ENCODE measurements around the gene ZCCHC24. TPM values are rescaled to one million over a fixed set of nuclear protein-coding genes. Genes with fewer than 3 reads are reported as not detected.

The ZCCHC24 gene
- total RNA-seq, 2 donors from 2014 or later: 45.6 to 85.9 TPM

DNA sequence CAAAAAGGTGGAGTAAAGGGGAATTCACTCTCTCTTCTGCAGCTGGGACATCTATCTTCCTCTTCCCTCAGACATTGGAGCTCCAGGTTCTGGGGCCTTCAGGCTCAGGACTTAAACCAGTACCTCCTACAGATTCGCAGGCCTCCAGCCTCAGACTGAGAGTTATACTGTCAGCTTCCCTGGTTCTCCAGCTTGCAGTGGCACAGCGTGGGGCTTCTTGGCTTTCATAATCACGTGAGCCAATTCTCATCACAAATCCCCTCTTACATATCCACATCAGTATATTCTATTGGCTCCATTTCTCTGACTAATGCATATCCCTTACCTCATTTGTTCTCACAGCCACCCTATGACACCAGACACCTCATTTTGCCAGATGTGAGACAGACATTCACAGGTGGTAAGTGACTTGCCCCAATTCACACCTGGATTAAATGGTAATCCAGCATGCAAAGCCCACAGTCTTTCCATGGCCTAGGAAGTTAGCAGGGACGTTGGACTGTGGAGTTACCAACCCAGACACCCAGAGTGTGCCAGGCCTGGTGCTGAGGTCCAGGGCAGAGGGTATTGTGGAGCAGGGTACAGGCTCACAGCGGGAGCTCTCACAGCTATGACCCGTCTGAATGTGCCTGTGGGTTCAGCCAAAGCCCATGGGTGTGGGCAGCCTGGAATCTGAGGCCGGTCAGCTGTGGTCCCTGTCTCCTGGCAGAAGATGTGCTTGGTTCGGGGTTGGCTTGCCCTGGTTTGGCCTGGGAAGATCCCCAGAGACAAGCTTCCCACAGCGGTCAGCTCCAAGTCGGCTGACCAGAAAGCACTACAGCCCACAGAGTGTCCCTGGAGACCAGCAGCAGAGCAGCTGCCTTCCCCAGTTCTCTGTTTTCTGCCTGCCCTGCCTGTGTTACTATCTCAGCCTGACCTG lies 18.4 kb upstream of the ZCCHC24 start:
- Histone ChIP-seq H3K27ac (no peak overlapping the region), H3K27me3 (no peaks in the 10 kb centered on the region), H3K9me3 (no peaks in the 10 kb centered on the region), H3K36me3 (no peaks in the 10 kb centered on the region), H3K4me3 (no peak overlapping the region), H3K4me1 (peaks cover 0 to 20% of the 10 kb centered on the region in 2 donors)
- TF ChIP-seq CTCF (IDR thresholded peaks at IDR 0.05): no peak
- DNase-seq (ENCODE audit: low spot score): no peak

DNA sequence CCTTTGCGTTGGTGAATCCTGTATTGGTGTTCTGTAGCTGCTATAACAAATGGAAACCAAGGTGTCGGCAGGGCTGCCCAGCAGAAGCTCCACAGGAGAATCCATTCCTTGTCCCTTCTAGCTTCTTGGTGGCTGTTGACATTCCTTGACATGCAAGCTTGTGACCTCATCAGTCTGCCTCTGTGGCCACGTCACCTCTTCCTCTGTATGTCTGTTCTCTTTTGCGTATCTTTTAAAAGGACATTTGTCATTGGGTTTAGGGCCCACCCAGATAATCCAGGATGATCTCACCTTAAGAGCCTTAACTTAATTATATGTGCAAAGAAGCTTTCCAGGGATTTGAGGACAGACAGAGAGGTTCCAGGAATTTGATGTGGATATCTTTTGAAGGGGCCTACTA lies 15.3 kb upstream of the ZCCHC24 start:
- no peaks in the 10 kb centered on the region for H3K9me3 ChIP-seq
- no peak overlapping the region for H3K4me3 ChIP-seq
- H3K27me3 ChIP-seq: no peaks in the 10 kb centered on the region
- no peak for TF ChIP-seq CTCF (IDR thresholded peaks at IDR 0.05)
- peaks cover 0 to 10% of the 10 kb centered on the region in 2 donors for H3K4me1 ChIP-seq
- no peak overlapping the region for H3K27ac ChIP-seq
- no peak for DNase-seq (ENCODE audit: low spot score)
- no peaks in the 10 kb centered on the region for H3K36me3 ChIP-seq

DNA sequence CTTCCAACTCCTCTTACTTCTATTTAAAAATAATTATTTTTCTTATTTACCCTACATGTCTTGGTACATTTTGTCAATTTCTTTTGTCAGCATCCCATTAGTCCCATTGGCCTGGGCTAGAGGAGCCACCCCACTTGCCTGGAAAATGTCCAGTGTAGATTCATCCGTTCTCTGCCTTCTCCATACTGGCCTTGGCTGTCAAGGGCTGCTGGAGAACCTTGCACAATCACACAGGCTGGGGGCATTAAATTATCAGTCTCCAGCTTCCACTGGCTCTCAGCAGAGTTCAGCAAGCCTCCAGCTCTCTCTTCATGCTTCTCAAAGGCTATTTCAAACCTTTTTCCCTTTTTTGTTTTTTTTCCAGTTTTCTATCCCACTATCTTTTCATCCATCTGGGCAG lies 13.8 kb upstream of the ZCCHC24 start:
- no peak for DNase-seq (ENCODE audit: low spot score)
- H3K36me3 ChIP-seq: no peaks in the 10 kb centered on the region
- H3K27ac ChIP-seq: no peak overlapping the region
- TF ChIP-seq CTCF (IDR thresholded peaks at IDR 0.05): no peak
- peaks cover 0 to 4% of the 10 kb centered on the region in 2 donors for H3K4me1 ChIP-seq
- no peaks in the 10 kb centered on the region for H3K27me3 ChIP-seq
- H3K4me3 ChIP-seq: no peak overlapping the region
- no peaks in the 10 kb centered on the region for H3K9me3 ChIP-seq

GRCh38 chr10:79458483-79458882 lies 13.1 kb upstream of the ZCCHC24 start:
- no peak overlapping the region for H3K27ac ChIP-seq
- H3K4me3 ChIP-seq: no peak overlapping the region
- no peaks in the 10 kb centered on the region for H3K36me3 ChIP-seq
- no peaks in the 10 kb centered on the region for H3K4me1 ChIP-seq
- H3K27me3 ChIP-seq: no peaks in the 10 kb centered on the region
- H3K9me3 ChIP-seq: no peaks in the 10 kb centered on the region
- DNase-seq (ENCODE audit: low spot score): no peak
- no peak for TF ChIP-seq CTCF (IDR thresholded peaks at IDR 0.05)

DNA sequence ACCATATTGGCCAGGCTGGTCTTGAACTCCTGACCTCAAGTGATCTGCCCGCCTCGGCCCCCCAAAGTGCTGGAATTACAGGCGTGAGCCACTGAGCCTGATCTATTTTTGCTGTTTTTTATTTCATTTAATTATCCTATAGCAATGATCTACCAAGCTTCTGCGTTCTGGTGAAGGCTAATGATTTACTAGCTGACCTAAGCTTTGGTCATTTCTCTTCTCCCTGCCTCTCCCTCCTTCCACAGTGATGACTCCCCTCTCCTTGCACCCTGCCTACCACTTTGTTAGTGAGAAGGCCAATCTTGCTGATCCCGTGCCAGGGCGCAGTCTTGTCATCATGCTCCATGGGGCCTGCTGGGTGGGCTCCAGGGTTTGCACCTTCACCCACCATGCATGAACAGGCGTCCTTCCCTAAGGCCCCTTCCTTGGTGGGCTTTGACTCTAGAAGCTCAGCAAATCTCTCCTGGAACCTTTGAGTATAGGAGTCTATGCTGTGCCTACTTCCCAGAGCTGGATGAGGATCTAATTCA lies 11.9 kb upstream of the ZCCHC24 start:
- no peak for TF ChIP-seq CTCF (IDR thresholded peaks at IDR 0.05)
- H3K9me3 ChIP-seq: no peaks in the 10 kb centered on the region
- H3K4me3 ChIP-seq: no peak overlapping the region
- H3K4me1 ChIP-seq: no peaks in the 10 kb centered on the region
- H3K27ac ChIP-seq: no peak overlapping the region
- H3K27me3 ChIP-seq: no peaks in the 10 kb centered on the region
- H3K36me3 ChIP-seq: no peaks in the 10 kb centered on the region
- DNase-seq (ENCODE audit: low spot score): no peak

Data from right atrium auricular region (tissue), 2 donors.